Psoas muscle (tissue), 8 donors: Measurements from ENCODE around the gene PLEKHH3. TPM values are rescaled to one million over a fixed set of nuclear protein-coding genes. Genes with fewer than 3 reads are reported as not detected.
"Not testable (repeated sequence)": the region's sequence is repeated elsewhere in the genome, so short reads cannot be mapped to it uniquely, and the experiment has no call there.

Source experiments
- ATAC-seq, 4 donors: fragments of 200-7000 bp; cut with Tn5 transposase; one replicate each; pipeline ENCODE4 v1.9.1; 2020; ENCODE audit warnings: moderate library complexity in 3 of 4, mild to moderate bottlenecking in 2 of 4
- DNase-seq, 2 donors: peaks; one replicate each; pipeline ENCODE4 v3.0.0-alpha.2; 2020
- H3K27ac ChIP-seq: fragments of 200-600 bp; one replicate; pipeline ENCODE4 v1.8.0; 2022
- H3K27me3 ChIP-seq, 3 donors: fragments of 200-600 bp in 1 of 3; one replicate each; pipeline versions ENCODE4 v1.6.1 to v1.8.0; 2013 to 2022; ENCODE audit warnings: low read length in 2 of 3, mild to moderate bottlenecking in 2 of 3, moderate library complexity in 1 of 3; ENCODE audit not compliant: insufficient read depth in 3 of 3
- H3K36me3 ChIP-seq, 2 donors: fragments of 200-600 bp in 1 of 2; one replicate each; pipeline versions ENCODE4 v1.6.1 to v1.8.0; 2013 to 2022; ENCODE audit warnings: low read depth in 1 of 2, mild to moderate bottlenecking in 1 of 2, moderate library complexity in 1 of 2; ENCODE audit not compliant: insufficient read depth in 1 of 2
- H3K4me1 ChIP-seq: fragments of 200-600 bp; one replicate; pipeline ENCODE4 v1.8.0; 2022
- H3K4me3 ChIP-seq: fragments of 200-600 bp; one replicate; pipeline ENCODE4 v1.8.0; 2022; ENCODE audit warnings: mild to moderate bottlenecking
- H3K9me3 ChIP-seq: fragments of 200-600 bp; one replicate; pipeline ENCODE4 v1.8.0; 2022
- WGBS, 3 donors: extraction: QIAGEN DNeasy Blood & Tissue Kit; methylation state at CpG; one replicate each; pipeline versions ENCODE4 v1.1.6 to v1.1.7; 2013; 5-methylcytosine and 5-hydroxymethylcytosine counted together
- intact Hi-C, 2 donors: fragments of 100-400 bp; cut with DNase I; formaldehyde crosslinking; loops; one replicate each; pipeline versions ENCODE4 v1.11.0 to v1.14.2; 2022
- polyA plus RNA-seq, 3 donors: library from polyadenylated mRNA; stranded (reverse); fragments of 200-250 nt; gene quantifications; one replicate each; pipeline ENCODE4 v1.2.3, GENCODE V29; 2013
- total RNA-seq, 4 donors: library from RNA; stranded (reverse); fragmentation: NEBNext Ultra II Directional in 2 of 4; extraction: Animal tissue kit (Norgen Biotek cat#: 25700) in 2 of 4; gene quantifications; one replicate each; pipeline versions ENCODE4 v1.2.1 to v1.2.4, GENCODE V29; 2021 to 2023
- TF ChIP-seq, protein P1 (sequence below): fragments of 200-600 bp; IDR thresholded peaks from one replicate; pipeline ENCODE4 v1.8.0; 2022; ENCODE audit warnings: antibody characterized with exemption
- donor health status: healthy with polysubstance abuse.
- donor health status: DM: no; HTN: no; CAD: no; lungs with moderate emphysema.
- donor health status: Bipolar disorder and iron deficiency.
- donor health status: healthy.
- donor health status: DM: yes; HTN: yes; CAD: no.
- donor health status: DM: no; HTN: no; CAD: no.
- donor health status: DM: no; HTN: no; CAD: no.
- donor health status: DM: yes; HTN: yes; CAD: no.

The PLEKHH3 gene
- total and polyA plus RNA-seq, 7 donors = 12.7 to 33.8 (median 15.8) TPM

- 25 to 35% (median 34%) methylated on average over 7 of the region's 7 CpGs for WGBS, 3 donors
- intact Hi-C loops = loop anchor here in 1 of 2 donors (2.0 kb wide), 1 partner anchor 49 kb away; no protein-coding TSS in a partner anchor
- Histone ChIP-seq H3K4me1 (peaks cover 31% of the 10 kb centered on the region), H3K36me3 (peaks cover 0 to 82% of the 10 kb centered on the region in 2 donors), H3K9me3 (no peaks in the 10 kb centered on the region), H3K27me3 (no peaks in the 10 kb centered on the region), H3K4me3 (no peak overlapping the region), H3K27ac (peak overlapping the region; percentile 73)
- TF ChIP-seq, protein P1, sequence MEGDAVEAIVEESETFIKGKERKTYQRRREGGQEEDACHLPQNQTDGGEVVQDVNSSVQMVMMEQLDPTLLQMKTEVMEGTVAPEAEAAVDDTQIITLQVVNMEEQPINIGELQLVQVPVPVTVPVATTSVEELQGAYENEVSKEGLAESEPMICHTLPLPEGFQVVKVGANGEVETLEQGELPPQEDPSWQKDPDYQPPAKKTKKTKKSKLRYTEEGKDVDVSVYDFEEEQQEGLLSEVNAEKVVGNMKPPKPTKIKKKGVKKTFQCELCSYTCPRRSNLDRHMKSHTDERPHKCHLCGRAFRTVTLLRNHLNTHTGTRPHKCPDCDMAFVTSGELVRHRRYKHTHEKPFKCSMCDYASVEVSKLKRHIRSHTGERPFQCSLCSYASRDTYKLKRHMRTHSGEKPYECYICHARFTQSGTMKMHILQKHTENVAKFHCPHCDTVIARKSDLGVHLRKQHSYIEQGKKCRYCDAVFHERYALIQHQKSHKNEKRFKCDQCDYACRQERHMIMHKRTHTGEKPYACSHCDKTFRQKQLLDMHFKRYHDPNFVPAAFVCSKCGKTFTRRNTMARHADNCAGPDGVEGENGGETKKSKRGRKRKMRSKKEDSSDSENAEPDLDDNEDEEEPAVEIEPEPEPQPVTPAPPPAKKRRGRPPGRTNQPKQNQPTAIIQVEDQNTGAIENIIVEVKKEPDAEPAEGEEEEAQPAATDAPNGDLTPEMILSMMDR = no peak
- ATAC-seq (peak; percentile 87 to 89 (median 88)), DNase-seq (peak; percentile 70 to 84)
Measured at GRCh38 chr17:42667088-42667951, 9.5 kb downstream of the PLEKHH3 start.

DNA sequence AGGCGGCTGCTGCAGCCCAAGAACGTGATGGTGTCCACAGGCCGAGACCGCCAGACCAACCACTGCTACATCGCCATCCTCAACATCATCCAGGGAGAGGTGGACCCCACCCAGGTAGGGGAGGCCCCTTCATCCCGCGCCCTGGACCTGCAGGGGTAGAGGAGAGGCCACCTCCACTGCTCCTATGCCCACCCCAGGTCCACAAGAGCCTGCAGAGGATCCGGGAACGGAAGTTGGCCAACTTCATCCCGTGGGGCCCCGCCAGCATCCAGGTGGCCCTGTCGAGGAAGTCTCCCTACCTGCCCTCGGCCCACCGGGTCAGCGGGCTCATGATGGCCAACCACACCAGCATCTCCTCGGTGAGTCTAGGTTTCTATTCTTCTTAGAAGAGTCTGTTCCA, 10.7 kb downstream of the PLEKHH3 start:
- Histone ChIP-seq H3K36me3 (peaks cover 0 to 81% of the 10 kb centered on the region in 2 donors), H3K4me1 (peaks cover 31% of the 10 kb centered on the region), H3K27ac (peak overlapping the region; percentile 73)
- intact Hi-C loops = loop anchor here in 1 of 2 donors (2.0 kb wide), 1 partner anchor 47 kb away; no protein-coding TSS in a partner anchor
- H3K4me3 ChIP-seq, ATAC-seq, DNase-seq, H3K27me3 ChIP-seq, H3K9me3 ChIP-seq: not testable (repeated sequence)
- WGBS, 3 donors = 80 to 85% (median 80%) methylated on average over 8 to 13 of the region's 16 CpGs

GRCh38 chr17:42665581-42666001, 11.2 kb downstream of the PLEKHH3 start:
- Histone ChIP-seq H3K4me3 (no peak overlapping the region), H3K27me3 (no peaks in the 10 kb centered on the region), H3K27ac (peak overlapping the region; percentile 73), H3K9me3 (no peaks in the 10 kb centered on the region), H3K4me1 (peaks cover 27% of the 10 kb centered on the region), H3K36me3 (peaks cover 0 to 76% of the 10 kb centered on the region in 2 donors)
- ATAC-seq (no peak), DNase-seq (no peak)
- intact Hi-C loops = loop anchor here in 1 of 2 donors (2.0 kb wide), 1 partner anchor 47 kb away; no protein-coding TSS in a partner anchor
- WGBS, 3 donors = 78 to 85% (median 82%) methylated on average over 11 to 14 of the region's 14 CpGs
- TF ChIP-seq, protein P1 = no peak

DNA sequence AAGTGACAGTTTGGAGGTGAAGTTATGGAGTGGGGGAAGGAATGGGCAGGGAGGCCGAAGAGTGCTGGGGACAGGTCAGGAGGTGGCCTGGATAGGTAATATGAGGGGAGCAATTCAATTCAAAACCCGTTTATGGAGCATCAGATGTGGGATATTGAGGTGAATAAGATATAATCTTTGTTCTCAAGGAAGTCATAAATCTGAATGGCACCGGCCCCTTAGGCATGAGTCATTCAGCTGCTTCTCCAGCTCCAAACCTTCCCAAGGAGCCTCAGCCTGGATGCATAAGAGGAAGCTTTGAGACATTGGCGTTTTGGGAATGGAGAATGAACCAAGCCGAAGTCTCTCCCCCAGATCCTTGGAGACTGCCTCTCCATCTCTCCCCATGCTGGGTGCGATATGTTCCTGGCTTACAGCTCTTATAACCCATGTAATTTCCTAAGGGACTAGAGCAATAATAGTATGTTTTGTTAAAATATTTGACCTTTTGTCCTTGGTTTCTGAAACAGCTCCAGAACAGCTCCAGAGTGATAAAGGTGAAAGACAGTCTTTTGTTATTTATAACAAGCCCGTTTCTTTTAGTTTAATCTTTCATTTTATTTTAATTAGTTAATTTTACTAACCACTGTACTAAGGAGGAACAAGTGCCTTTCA, 16.0 kb downstream of the PLEKHH3 start:
- intact Hi-C loops = no loop called here
- Histone ChIP-seq H3K36me3 (peaks cover 0 to 39% of the 10 kb centered on the region in 2 donors), H3K9me3 (no peaks in the 10 kb centered on the region), H3K27me3 (no peaks in the 10 kb centered on the region), H3K27ac (peak overlapping the region; percentile 13), H3K4me1 (peaks cover 4% of the 10 kb centered on the region), H3K4me3 (no peak overlapping the region)
- no peak for ATAC-seq
- DNase-seq = no peak
- WGBS, 3 donors = 64 to 74% (median 67%) methylated on average over 7 of the region's 7 CpGs
- TF ChIP-seq, protein P1 = no peak

- intact Hi-C loops, H3K4me1 ChIP-seq, H3K27me3 ChIP-seq, DNase-seq, H3K9me3 ChIP-seq, H3K27ac ChIP-seq: not testable (repeated sequence)
- WGBS, 3 donors = 60 to 100% (median 95%) methylated on average over 1 of the region's 14 CpGs
- Histone ChIP-seq H3K36me3 (peaks cover 0 to 37% of the 10 kb centered on the region in 2 donors), H3K4me3 (peak overlapping the region; percentile 86)
- peak; percentile 22 to 38 (median 28) for ATAC-seq
Measured at GRCh38 chr17:42659932-42660274, 16.9 kb downstream of the PLEKHH3 start.
